ENCODE measurements around the gene BTNL2.

Gene BTNL2

GRCh38 chr6:32411566-32412327 lies 4.8 kb upstream of the BTNL2 start:
- no peak for DNase-seq
- H3K4me3 ChIP-seq (ENCODE audit: low read depth, low read length) = no peak overlapping the region
- H3K36me3 ChIP-seq = no peaks in the 10 kb centered on the region
- H3K4me1 ChIP-seq = no peaks in the 10 kb centered on the region
- no peaks in the 10 kb centered on the region for H3K9me3 ChIP-seq
- no peak for TF ChIP-seq CTCF (IDR thresholded peaks at IDR 0.05; ENCODE audit: low read depth, low read length)
- H3K27me3 ChIP-seq = peaks cover 52% of the 10 kb centered on the region

GRCh38 chr6:32410906-32411305 lies 3.9 kb upstream of the BTNL2 start:
- Histone ChIP-seq H3K4me3 (ENCODE audit: low read depth, low read length) (no peak overlapping the region), H3K36me3 (no peaks in the 10 kb centered on the region), H3K9me3 (no peaks in the 10 kb centered on the region), H3K27me3 (peaks cover 59% of the 10 kb centered on the region), H3K4me1 (no peaks in the 10 kb centered on the region)
- DNase-seq = no peak
- no peak for TF ChIP-seq CTCF (IDR thresholded peaks at IDR 0.05; ENCODE audit: low read depth, low read length)

GRCh38 chr6:32406197-32406596 lies 784 bp downstream of the BTNL2 start:
- no peaks in the 10 kb centered on the region for H3K36me3 ChIP-seq
- TF ChIP-seq CTCF (IDR thresholded peaks at IDR 0.05; ENCODE audit: low read depth, low read length) = no peak
- no peak for DNase-seq
- no peaks in the 10 kb centered on the region for H3K9me3 ChIP-seq
- H3K4me1 ChIP-seq = no peaks in the 10 kb centered on the region
- no peak overlapping the region for H3K4me3 ChIP-seq (ENCODE audit: low read depth, low read length)
- peaks cover 69% of the 10 kb centered on the region for H3K27me3 ChIP-seq

- Histone ChIP-seq H3K4me3 (ENCODE audit: low read depth, low read length) (no peak overlapping the region), H3K36me3 (no peaks in the 10 kb centered on the region), H3K27me3 (peaks cover 69% of the 10 kb centered on the region), H3K9me3 (no peaks in the 10 kb centered on the region), H3K4me1 (no peaks in the 10 kb centered on the region)
- no peak for TF ChIP-seq CTCF (IDR thresholded peaks at IDR 0.05; ENCODE audit: low read depth, low read length)
- DNase-seq = no peak
These were observed 1.3 kb downstream of the BTNL2 start for GRCh38 chr6:32405656-32406055.

- TF ChIP-seq CTCF (IDR thresholded peaks at IDR 0.05; ENCODE audit: low read depth, low read length) = 0 out of 2 replicates have a peak, but pooled peaks have one; percentile 5
- Histone ChIP-seq H3K4me1 (no peaks in the 10 kb centered on the region), H3K27me3 (peaks cover 53% of the 10 kb centered on the region), H3K4me3 (ENCODE audit: low read depth, low read length) (no peak overlapping the region), H3K9me3 (no peaks in the 10 kb centered on the region), H3K36me3 (no peaks in the 10 kb centered on the region)
- DNase-seq = no peak
These were observed 4.2 kb downstream of the BTNL2 start for GRCh38 chr6:32402812-32403211.

GRCh38 chr6:32401284-32401963 lies 5.6 kb downstream of the BTNL2 start:
- no peak for TF ChIP-seq CTCF (IDR thresholded peaks at IDR 0.05; ENCODE audit: low read depth, low read length)
- no peaks in the 10 kb centered on the region for H3K4me1 ChIP-seq
- DNase-seq = no peak
- H3K36me3 ChIP-seq = no peaks in the 10 kb centered on the region
- H3K4me3 ChIP-seq (ENCODE audit: low read depth, low read length) = no peak overlapping the region
- H3K27me3 ChIP-seq = peaks cover 40% of the 10 kb centered on the region
- H3K9me3 ChIP-seq = no peaks in the 10 kb centered on the region
